Ureter (tissue), 1 donor: Measurements from ENCODE around the gene CPLANE2. TPM values are rescaled to one million over a fixed set of nuclear protein-coding genes. Genes with fewer than 3 reads are reported as not detected.
"Not testable (repeated sequence)": the region's sequence is repeated elsewhere in the genome, so short reads cannot be mapped to it uniquely, and the experiment has no call there.

Experiments
- DNase-seq: peaks from one replicate; pipeline ENCODE4 v3.0.0-alpha.2; 2020; ENCODE audit warnings: low spot score
- total RNA-seq: library from RNA; stranded (reverse); gene quantifications from one replicate; pipeline ENCODE4 v1.2.4, GENCODE V29; 2023
- donor health status: DM: yes; HTN: yes; CAD: no.

CPLANE2 gene
- total RNA-seq, 1 donor from 2014 or later: 9.0 TPM

- no peak for DNase-seq
These were observed 28.6 kb downstream of the CPLANE2 start for GRCh38 chr1:16208270-16208987.

DNA sequence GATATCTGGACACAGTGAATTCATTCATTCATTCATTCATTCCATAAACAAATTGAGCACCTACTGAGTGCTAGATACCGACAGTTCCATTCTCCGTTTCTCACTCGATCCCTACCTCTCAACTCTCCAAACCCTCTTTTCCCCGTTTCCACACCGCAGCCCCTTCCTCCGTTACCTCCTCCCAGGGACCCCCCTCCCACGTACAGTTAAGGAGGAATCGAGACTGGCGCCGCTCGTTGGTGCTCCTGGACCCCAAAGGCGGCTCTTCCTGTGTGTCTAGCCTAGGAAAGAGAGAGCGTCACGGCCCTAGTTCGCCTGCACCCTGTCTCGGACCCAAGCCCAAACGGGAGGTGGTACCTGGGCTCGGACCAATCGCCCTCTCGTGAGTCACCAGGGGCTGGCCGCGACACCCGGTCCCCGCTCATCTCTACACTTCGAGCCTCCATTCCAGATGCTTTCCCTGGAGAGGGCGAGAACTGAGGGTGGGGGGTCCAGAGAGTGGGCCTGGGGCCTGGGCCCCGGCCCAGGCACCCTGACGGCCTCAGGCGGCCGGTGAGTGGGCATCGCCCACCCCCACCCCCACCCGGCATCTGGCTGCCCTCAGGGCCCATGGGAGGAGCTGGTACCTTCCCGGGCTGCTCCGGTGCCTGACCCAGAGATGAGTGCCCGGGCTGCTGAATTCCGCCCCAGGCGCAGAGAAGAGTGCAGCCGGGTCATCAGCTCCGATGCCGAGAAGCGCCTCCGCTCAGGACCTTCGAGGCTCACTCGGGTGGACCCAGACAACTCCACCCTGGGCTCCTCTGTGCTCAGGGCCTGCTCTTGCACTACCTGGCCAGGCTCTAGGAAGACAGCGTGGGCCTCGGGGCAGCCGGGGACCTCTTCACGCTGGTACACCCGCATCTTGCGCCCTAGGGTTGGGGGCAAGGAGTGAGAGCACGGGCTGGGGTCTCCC lies 29.4 kb downstream of the CPLANE2 start:
- no peak for DNase-seq

DNA sequence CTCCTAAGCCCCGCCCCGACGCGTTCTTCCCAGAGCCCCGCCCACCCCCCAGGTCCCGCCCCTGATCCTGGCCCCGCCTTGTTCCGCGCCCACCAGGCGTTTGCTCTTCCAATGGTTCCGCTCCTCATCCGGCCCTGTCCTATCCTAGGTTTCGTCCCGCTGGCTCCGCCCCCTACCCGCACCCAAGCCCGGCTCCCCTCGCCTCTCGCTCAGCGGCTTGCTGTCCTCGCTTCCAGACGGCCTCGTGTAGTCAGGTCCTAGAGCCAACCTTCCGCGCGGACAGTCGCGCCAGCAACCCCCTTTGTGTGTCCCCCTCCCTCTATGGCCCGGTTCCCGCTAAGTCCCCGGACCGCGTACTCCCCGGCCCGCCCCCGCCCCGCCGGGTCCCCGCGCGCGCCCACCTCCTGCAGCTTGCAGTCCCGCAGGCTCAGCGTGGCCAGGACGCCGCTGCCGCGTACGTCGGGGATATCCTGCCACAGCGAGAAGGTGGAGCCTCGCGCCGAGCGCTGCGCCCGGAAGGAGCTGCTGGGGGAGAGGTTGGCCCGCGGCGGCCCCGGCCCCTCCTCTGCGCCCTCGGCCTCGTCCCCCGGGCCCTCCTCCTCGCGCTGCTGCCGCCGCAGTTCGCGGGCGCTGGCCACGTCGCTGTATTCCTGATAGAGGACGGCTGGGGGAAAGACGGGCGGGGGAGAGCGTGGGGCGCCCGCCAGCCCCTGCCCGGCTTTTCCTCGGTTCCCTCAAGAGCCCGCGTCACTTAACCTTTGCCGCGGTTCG lies 30.3 kb downstream of the CPLANE2 start:
- DNase-seq: peak; percentile 98

- no peak for DNase-seq
These were observed 31.0 kb downstream of the CPLANE2 start for GRCh38 chr1:16205891-16206546.

GRCh38 chr1:16205334-16205671 lies 31.7 kb downstream of the CPLANE2 start:
- DNase-seq: no peak

DNA sequence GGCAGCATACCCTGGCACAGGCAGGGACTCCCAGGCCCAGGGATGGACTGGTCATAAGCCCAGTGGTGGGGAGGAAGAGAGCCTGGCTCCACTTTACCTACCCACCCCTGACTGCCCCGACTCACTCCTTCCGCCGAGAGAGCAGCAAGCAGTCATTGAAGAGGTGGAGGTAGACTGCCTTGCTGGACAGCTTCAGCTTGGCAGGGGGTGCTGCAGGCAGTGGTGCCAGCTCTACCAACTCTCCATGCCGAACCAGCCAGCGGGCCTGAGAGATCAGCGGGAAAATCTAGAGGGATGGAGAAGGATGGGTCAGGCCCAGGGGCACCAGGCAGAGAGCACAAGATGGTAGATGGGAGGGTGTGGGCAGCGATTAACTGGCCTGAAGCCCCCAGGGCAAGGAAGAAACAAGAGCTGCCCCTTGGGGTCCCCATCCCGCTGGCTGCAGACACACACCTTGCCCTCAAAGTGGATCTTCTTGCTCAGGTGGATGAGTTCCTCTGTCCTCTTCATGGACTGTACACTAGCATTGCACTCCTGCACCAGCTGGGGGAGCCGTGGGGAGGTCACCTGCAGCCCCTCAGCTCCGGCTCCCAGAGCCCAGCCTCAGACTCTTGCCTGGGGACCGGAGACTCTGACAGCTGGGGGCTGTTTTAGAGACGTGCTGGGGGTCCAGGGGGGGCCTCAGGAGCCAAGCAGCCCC lies 32.2 kb downstream of the CPLANE2 start:
- no peak for DNase-seq

GRCh38 chr1:16204216-16204615 lies 32.8 kb downstream of the CPLANE2 start:
- DNase-seq: no peak

GRCh38 chr1:16203550-16203949 lies 33.4 kb downstream of the CPLANE2 start:
- DNase-seq: no peak

- DNase-seq: no peak
These were observed 34.4 kb downstream of the CPLANE2 start for GRCh38 chr1:16202281-16203210.

GRCh38 chr1:16199700-16200099 lies 37.3 kb downstream of the CPLANE2 start:
- DNase-seq: no peak

DNA sequence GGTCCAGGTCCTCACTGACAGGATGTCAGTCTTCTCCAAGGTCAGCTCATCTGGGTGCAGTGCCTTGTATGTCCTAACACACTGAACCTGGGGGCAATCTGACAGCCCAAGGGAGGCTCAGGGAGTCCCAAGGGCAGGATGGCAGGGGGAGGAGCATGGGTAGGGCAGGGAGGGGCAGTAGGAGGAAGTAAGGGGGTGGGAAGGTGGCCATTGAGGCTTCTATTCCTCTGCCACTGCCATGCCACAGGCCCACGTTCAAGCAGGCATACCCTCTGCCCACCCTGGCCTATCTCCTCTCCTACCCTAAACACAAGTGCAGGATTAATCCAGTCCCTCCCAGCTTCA lies 37.9 kb downstream of the CPLANE2 start:
- no peak for DNase-seq

GRCh38 chr1:16198444-16199156 lies 38.4 kb downstream of the CPLANE2 start:
- DNase-seq: no peak

DNA sequence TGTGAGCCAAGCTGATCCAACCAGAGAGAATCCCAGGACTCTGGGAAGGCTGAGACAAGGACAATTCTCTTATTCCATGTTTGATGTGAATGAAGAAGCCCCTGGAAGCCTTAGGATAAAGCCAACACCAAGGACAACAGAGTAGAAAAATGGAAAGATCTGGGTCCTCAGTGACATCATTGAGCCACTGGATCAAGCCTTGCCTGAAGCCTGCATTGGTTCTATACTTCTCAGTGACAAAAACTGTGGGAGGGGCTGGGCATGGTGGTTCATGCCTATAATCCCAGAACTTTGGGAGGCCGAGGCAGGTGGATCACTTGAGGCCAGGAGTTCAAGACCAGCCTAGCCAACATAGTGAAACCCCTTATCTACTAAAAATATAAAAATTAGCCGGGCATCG lies 40.1 kb downstream of the CPLANE2 start:
- DNase-seq: no peak

DNA sequence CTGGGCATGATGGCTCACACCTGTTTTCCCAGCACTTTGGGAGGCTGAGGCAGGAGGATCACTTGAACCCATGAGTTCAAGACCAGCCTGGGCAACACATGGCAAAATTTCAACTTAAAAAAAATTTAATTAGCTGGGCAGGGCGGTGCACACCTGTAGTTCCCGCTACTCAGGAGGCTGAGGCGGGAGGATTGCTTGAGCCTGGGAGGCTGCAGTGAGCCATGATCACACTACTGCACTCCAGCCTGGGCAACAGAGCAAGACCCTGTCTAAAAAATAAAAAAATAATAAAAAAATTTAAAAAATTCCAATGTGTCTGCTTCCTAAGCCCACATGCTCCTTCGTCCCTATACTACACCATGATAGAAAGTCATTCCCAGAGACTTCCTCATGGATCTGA lies 40.8 kb downstream of the CPLANE2 start:
- not testable (repeated sequence) for DNase-seq

DNA sequence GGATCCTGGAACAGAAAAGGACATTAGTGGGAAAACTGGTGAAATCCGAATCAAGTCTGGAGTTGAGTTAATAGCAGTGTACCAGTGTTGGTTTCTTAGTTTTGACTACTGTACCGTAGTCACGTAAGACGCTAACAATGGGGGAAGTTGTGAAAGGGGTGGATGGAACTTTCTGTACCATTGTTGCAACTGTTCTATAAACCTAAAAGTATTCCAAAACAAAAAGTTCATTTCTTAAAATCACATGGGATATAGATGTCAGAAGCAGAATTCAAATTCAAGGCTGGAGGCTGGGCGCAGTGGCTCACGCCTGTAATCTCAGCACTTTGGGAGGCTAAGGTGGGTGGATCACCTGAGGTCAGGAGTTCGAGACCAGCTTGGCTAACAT lies 41.5 kb downstream of the CPLANE2 start:
- DNase-seq: no peak

DNA sequence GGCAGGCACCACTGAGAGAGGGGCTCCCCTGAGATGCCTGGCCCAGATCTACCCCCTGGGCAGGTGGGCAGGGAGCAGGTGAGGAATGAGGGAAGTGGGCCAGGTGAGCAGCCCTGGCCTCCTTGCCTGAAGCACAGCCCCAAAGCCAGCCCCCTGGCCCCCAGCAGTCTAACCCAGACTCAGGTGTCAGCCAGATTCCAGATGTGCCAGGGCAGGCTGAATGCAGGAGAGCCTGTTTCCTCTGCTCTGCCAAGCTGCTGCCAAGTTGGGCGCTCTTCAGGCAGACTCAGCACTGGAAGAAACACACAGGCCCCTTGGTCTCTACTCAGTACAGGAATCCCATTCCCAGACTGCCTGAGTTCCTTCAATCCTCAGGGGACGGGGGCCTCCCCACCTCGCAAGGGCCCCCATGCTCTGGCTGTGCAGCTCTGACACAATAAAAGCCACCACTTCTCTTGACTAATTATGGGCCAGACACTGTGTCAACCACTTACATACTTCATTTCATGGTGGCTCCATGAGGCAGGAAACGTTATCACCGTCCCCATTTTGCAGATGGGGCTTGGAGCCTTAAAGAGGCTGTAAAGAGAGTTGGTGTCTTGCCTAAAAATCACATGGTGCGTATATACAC lies 45.0 kb downstream of the CPLANE2 start:
- DNase-seq: no peak

DNA sequence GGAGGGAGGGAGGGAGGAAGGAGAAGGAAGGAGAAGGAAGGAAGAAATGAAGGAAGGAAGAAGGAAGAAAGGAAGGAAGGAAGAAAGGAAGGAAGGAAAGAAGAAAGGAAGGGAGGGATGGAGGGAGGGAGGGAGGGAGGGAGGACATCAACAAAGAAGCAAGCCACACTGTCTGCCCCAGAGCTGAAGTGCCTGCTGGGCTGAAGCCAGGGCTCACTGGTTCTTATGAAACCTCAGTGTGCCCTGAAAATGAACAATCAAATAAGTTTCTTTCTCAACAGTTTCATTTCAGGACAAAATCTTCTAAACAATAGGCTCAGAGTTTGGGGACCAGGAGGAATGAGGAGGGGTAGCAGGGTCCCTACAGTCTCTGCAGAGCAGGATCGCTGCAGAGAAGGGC lies 45.7 kb downstream of the CPLANE2 start:
- DNase-seq: no peak

DNA sequence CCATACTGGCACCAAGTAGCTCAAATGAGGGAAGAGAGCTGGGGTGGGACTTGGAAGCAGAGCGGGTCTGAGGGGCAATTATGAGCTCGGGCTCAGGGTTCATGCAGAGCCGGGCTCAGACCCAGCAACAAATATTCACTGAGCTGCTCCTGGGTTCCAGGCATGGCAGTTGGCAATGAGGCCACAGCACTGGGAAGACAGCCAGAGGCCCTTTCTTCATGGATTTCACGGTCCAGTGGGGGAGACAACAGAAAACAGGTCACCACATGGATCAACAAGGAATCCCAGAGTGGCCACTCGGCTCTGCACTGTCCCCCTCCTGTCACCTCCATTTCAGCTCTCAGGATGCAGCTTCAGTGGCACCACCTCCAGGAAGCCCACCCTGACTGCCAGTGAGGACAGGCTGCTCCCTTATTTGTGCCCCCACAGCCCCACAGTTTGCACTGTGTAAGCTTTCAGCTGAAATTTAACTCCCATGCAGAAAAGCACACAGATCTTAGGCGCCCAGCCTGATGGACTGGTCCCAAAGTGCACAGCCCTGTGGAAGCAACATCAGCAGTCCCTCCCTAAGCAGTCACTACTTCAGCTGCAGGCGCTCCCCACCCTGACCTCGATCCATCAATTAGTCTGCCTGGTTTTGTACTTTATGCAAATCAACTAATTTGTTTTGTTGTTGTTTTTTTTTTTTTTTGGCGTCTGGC lies 46.9 kb downstream of the CPLANE2 start:
- DNase-seq: no peak
